Loucy (cell line): ENCODE data around the gene ORAI3.

ENCODE experiments used
- EZH2phosphoT487 ChIP-seq: fragments of 200-600 bp; IDR thresholded peaks from 2 replicates; pipeline ENCODE4 v1.6.1; 2018; ENCODE audit warnings: antibody characterized with exemption, mild to moderate bottlenecking, moderate library complexity, borderline replicate concordance
- TF ChIP-seq, protein P1 (sequence below): fragments of 200-600 bp; sonication (generic); conservative IDR thresholded peaks from 2 replicates; pipeline ENCODE4 v1.5.1; 2014; ENCODE audit warnings: mild to moderate bottlenecking, antibody characterized with exemption, low read length

- TF ChIP-seq, protein P1, sequence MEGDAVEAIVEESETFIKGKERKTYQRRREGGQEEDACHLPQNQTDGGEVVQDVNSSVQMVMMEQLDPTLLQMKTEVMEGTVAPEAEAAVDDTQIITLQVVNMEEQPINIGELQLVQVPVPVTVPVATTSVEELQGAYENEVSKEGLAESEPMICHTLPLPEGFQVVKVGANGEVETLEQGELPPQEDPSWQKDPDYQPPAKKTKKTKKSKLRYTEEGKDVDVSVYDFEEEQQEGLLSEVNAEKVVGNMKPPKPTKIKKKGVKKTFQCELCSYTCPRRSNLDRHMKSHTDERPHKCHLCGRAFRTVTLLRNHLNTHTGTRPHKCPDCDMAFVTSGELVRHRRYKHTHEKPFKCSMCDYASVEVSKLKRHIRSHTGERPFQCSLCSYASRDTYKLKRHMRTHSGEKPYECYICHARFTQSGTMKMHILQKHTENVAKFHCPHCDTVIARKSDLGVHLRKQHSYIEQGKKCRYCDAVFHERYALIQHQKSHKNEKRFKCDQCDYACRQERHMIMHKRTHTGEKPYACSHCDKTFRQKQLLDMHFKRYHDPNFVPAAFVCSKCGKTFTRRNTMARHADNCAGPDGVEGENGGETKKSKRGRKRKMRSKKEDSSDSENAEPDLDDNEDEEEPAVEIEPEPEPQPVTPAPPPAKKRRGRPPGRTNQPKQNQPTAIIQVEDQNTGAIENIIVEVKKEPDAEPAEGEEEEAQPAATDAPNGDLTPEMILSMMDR, result no peak
- no peak for TF ChIP-seq EZH2phosphoT487
Observed at GRCh38 chr16:30925995-30926811, 22.7 kb upstream of the ORAI3 start.
